ENCODE measurements around the gene NISCH.

DNA sequence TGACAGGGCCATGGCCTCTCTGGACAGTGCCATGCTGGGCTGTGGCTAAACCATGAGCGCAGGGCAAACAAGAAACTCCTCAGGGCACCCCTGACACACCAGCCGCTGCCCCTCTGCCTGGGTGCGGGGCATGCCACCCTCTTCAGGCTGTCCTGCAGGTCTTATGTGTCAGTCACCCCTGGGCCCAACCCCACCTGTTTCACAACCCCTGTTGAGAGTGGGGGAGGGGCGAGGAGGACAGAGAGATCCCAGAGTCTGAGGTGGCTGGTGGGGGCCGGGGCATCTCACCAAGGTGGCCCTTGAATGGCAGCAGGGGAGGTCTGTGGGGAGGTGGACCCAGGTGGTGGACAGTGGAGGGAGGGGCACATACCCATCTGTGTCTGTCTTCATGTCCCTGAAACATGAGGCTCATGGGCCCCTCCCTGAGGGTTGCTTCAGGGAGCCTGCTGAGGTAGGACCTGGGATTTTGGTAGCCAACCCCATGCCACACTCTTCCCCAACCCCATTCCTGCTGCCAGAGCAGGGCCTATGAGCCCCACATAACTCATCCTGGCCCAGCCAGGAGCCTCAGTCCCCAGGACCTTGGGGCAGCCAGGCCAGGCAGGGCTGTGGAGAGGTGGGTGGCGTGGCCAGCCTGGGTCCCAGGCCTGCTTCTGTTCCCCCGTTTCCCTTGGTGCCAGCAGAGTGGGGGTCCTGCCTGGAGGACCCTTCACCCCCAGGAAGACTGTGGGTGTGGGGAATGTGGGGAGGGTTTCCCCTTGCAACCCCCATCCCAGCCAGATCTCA lies 38.0 kb downstream of the NISCH start:
- TF ChIP-seq HDGF (IDR thresholded peaks at IDR 0.05; ENCODE audit: borderline replicate concordance) (no peak), ELF4 (IDR thresholded peaks at IDR 0.05) (no peak), ARNT (IDR thresholded peaks at IDR 0.05) (no peak)

All from HEK293T (cell line).